Right lobe of liver (tissue), 4 donors: Measurements from ENCODE around the gene CACNA1B.

ENCODE experiments used
- POLR2A ChIP-seq: fragments of 450-650 bp; IDR thresholded peaks from one replicate; pipeline ENCODE4 v1.6.1; 2017; ENCODE audit warnings: antibody characterized with exemption, mild to moderate bottlenecking
- TF ChIP-seq, protein P1 (sequence below), 4 donors: fragments of 200-600 bp in 3 of 4; fragments of 450-650 bp in 1 of 4; IDR thresholded peaks; one replicate each; pipeline versions ENCODE4 v1.5.1 to v1.8.0; 2016 to 2022; ENCODE audit warnings: antibody characterized with exemption in 4 of 4, mild to moderate bottlenecking in 2 of 4
- donor health status: DM: no; HTN: no; CAD: no.
- donor health status: DM: no; HTN: no; CAD: no.
- donor health status: DM: no; HTN: yes; CAD: no.

DNA sequence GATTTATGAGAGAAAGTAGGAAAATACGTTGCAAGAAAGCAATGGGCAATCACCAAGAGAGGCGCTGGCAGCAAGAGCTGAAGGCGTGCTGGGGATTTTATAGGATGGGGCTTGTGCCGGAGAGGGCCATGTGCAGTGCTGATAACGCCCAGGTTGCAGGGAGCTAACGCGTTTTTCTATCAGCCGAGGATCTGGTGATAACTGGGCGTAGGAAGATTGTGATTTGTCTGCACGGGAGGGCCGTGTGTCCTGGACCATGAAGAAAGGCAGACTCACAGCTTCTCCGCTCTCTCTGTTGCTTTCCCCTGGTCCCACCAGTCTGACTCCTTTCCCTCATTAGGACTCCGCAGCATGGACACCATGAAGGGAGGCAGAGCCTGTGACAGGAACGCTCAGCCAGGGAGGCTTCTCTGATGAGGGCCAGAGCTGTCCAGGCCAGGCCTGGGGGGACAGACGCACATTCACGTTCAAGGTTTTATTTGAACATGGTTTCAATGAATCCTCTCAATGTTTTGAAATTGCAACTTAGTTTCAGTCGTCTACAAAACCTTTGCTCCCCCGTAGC, 11.9 kb upstream of the CACNA1B start:
- TF ChIP-seq, protein P1, sequence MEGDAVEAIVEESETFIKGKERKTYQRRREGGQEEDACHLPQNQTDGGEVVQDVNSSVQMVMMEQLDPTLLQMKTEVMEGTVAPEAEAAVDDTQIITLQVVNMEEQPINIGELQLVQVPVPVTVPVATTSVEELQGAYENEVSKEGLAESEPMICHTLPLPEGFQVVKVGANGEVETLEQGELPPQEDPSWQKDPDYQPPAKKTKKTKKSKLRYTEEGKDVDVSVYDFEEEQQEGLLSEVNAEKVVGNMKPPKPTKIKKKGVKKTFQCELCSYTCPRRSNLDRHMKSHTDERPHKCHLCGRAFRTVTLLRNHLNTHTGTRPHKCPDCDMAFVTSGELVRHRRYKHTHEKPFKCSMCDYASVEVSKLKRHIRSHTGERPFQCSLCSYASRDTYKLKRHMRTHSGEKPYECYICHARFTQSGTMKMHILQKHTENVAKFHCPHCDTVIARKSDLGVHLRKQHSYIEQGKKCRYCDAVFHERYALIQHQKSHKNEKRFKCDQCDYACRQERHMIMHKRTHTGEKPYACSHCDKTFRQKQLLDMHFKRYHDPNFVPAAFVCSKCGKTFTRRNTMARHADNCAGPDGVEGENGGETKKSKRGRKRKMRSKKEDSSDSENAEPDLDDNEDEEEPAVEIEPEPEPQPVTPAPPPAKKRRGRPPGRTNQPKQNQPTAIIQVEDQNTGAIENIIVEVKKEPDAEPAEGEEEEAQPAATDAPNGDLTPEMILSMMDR (IDR thresholded peaks at IDR 0.05): no peak
- TF ChIP-seq POLR2A: no peak
